HL-60 (cell line): ENCODE results near the gene DNAJC19.
A peak's percentile ranks its signal among the peaks of the same experiment; 100 is the strongest.

Experiments used
- DNase-seq, 2 experiments: peaks; one replicate each; pipeline ENCODE4 v3.0.0-alpha.2; 2010 to 2020; ENCODE audit warnings: low read depth in 1 of 2, low spot score in 1 of 2
- H3K27ac ChIP-seq: fragments of 250-450 bp; sonication (Bioruptor Pico); replicated peaks from 2 replicates; pipeline ENCODE4 v1.5.1; 2020; ENCODE audit warnings: mild to moderate bottlenecking, moderate library complexity
- H3K27me3 ChIP-seq: fragments of 250-450 bp; sonication (Bioruptor Pico); 2 replicates; pipeline ENCODE4 v1.5.1; 2021; ENCODE audit warnings: mild to moderate bottlenecking, moderate library complexity; ENCODE audit not compliant: insufficient read depth, poor library complexity, severe bottlenecking
- H3K4me3 ChIP-seq: replicated peaks from 2 replicates; pipeline ENCODE4 v1.5.1; 2011; ENCODE audit warnings: mild to moderate bottlenecking, control low read depth, low read length; ENCODE audit not compliant: insufficient read depth
- CTCF ChIP-seq: IDR thresholded peaks from one replicate; pipeline ENCODE4 v1.5.1; 2011; ENCODE audit warnings: low read length, control low read depth, inconsistent platforms; ENCODE audit not compliant: insufficient read depth
- GABPA ChIP-seq: IDR thresholded peaks from 2 replicates; pipeline ENCODE4 v1.6.1; 2012; ENCODE audit warnings: low read depth
- POLR2AphosphoS5 ChIP-seq: IDR thresholded peaks from 2 replicates; pipeline ENCODE4 v1.6.1; 2012; ENCODE audit warnings: low read depth
- REST ChIP-seq: IDR thresholded peaks from 2 replicates; pipeline ENCODE4 v1.6.1; 2012; ENCODE audit warnings: low read depth; ENCODE audit not compliant: insufficient replicate concordance
- SPI1 ChIP-seq: IDR thresholded peaks from 2 replicates; pipeline ENCODE4 v1.6.1; 2012; ENCODE audit warnings: low read depth, mild to moderate bottlenecking, borderline replicate concordance
- long read RNA-seq: library from polyadenylated mRNA; unstranded; transcript quantifications from one replicate; pipeline ENCODE4 v2.0.0, GENCODE V29; 2020

The DNAJC19 gene
- long read RNA-seq, transcript DNAJC19-206 (3 exons, 1,133 nt) = minor isoform, 14 of 105 reads
- long read RNA-seq, transcript DNAJC19-201 (6 exons, 1,454 nt) = major isoform, 62 of 105 reads
- long read RNA-seq, transcript DNAJC19-208 (6 exons, 828 nt) = minor isoform, 9 of 105 reads
- long read RNA-seq, transcript DNAJC19-202 (5 exons, 1,239 nt) = minor isoform, 13 of 105 reads
- long read RNA-seq, partial matches to known transcripts = 0 of 105 reads
- long read RNA-seq, other reads (novel, unspliced or antisense) = 3 of 105 reads

- Histone ChIP-seq H3K27ac (peak within 1 kb of the TSS; percentile 83), H3K27me3 (no peaks in the 10 kb centered on the region), H3K4me3 (peak within 1 kb of the TSS; percentile 70)
- DNase-seq = peak; percentile 97
- TF ChIP-seq GABPA = no peak
- no peak for TF ChIP-seq CTCF
- TF ChIP-seq POLR2AphosphoS5 = peak; percentile 92
Measured at GRCh38 chr3:180989291-180990163, at the start of gene DNAJC19. Gene DNAJC19 (minus strand): TSS chr3:180989736. CDS start chr3:180989602, 134 bp downstream.

- no peak for DNase-seq
- Histone ChIP-seq H3K27me3 (no peaks in the 10 kb centered on the region), H3K27ac (no peak overlapping the region), H3K4me3 (no peak overlapping the region)
- no peak for TF ChIP-seq REST
- TF ChIP-seq POLR2AphosphoS5 = no peak
- TF ChIP-seq CTCF = no peak
- TF ChIP-seq GABPA = no peak
- TF ChIP-seq SPI1 = no peak
Measured at GRCh38 chr3:181030948-181031347, 41.4 kb upstream of the DNAJC19 start.

GRCh38 chr3:181025204-181025603 is 35.7 kb upstream of the DNAJC19 start:
- H3K4me3 ChIP-seq = no peak overlapping the region
- DNase-seq = no peak
- no peak overlapping the region for H3K27ac ChIP-seq
- no peaks in the 10 kb centered on the region for H3K27me3 ChIP-seq
- TF ChIP-seq SPI1 = no peak
- TF ChIP-seq POLR2AphosphoS5 = no peak
- TF ChIP-seq REST = no peak
- TF ChIP-seq GABPA = no peak
- TF ChIP-seq CTCF = no peak
